HG03378 (cell line): ENCODE results near the gene D2HGDH.
"Not testable (repeated sequence)": the region's sequence is repeated elsewhere in the genome, so short reads cannot be mapped to it uniquely, and the experiment has no call there.

Experiments
- ATAC-seq: cut with Tn5 transposase; IDR thresholded peaks from one replicate; pipeline ENCODE4 v1.9.1; 2021; ENCODE audit warnings: mild to moderate bottlenecking, moderate library complexity; ENCODE audit not compliant: unreplicated experiment

Gene D2HGDH

GRCh38 chr2:241768251-241768711, 33.9 kb downstream of the D2HGDH start:
- ATAC-seq: no peak

GRCh38 chr2:241768850-241769249, 34.4 kb downstream of the D2HGDH start:
- ATAC-seq: no peak

- ATAC-seq: no peak
These were observed 35.4 kb downstream of the D2HGDH start for GRCh38 chr2:241769819-241770184.

GRCh38 chr2:241770185-241770935, 35.9 kb downstream of the D2HGDH start:
- no peak for ATAC-seq

- no peak for ATAC-seq
These were observed 36.5 kb downstream of the D2HGDH start for GRCh38 chr2:241770936-241771285.

- ATAC-seq: no peak
These were observed 37.0 kb downstream of the D2HGDH start for GRCh38 chr2:241771286-241772062.

GRCh38 chr2:241772063-241772499, 37.7 kb downstream of the D2HGDH start:
- no peak for ATAC-seq

GRCh38 chr2:241773511-241774418, 39.3 kb downstream of the D2HGDH start:
- ATAC-seq: no peak

GRCh38 chr2:241774419-241775222, 40.2 kb downstream of the D2HGDH start:
- no peak for ATAC-seq

GRCh38 chr2:241775223-241776177, 41.1 kb downstream of the D2HGDH start:
- ATAC-seq: no peak

GRCh38 chr2:241776336-241777169, 42.1 kb downstream of the D2HGDH start, which contains the start of gene GAL3ST2:
Gene GAL3ST2, plus strand, starts transcription at chr2:241776822. Its CDS starts 134 bp downstream, at chr2:241776956.
- no peak for ATAC-seq

- ATAC-seq: no peak
These were observed 42.8 kb downstream of the D2HGDH start for GRCh38 chr2:241777170-241777685.

GRCh38 chr2:241777686-241778627, 43.5 kb downstream of the D2HGDH start:
- no peak for ATAC-seq

GRCh38 chr2:241780939-241781569, 46.6 kb downstream of the D2HGDH start:
- no peak for ATAC-seq

GRCh38 chr2:241782053-241782452, 47.6 kb downstream of the D2HGDH start:
- not testable (repeated sequence) for ATAC-seq

- ATAC-seq: no peak
These were observed 53.7 kb downstream of the D2HGDH start for GRCh38 chr2:241788135-241788534.
